HFFc6 (cell line): ENCODE data around the gene RBM47. TPM values are rescaled to one million over a fixed set of nuclear protein-coding genes. Genes with fewer than 3 reads are reported as not detected.

Experiments
- DNase-seq: peaks from one replicate; pipeline ENCODE4 v3.0.0-alpha.2; 2018
- H3K27ac Mint-ChIP-seq: 2 replicates; pipeline ENCODE4 v1.8.0; 2020; ENCODE audit warnings: mild to moderate bottlenecking, mixed read lengths
- H3K27me3 Mint-ChIP-seq: 2 replicates; pipeline ENCODE4 v1.8.0; 2021; ENCODE audit warnings: mild to moderate bottlenecking, moderate library complexity, mixed read lengths; ENCODE audit not compliant: insufficient read depth
- H3K36me3 Mint-ChIP-seq: 2 replicates; pipeline ENCODE4 v1.8.0; 2021; ENCODE audit warnings: low read depth, mixed read lengths
- H3K4me1 Mint-ChIP-seq: 2 replicates; pipeline ENCODE4 v1.8.0; 2020; ENCODE audit warnings: low read depth, mixed read lengths
- H3K4me3 Mint-ChIP-seq: 2 replicates; pipeline ENCODE4 v1.8.0; 2020; ENCODE audit warnings: mild to moderate bottlenecking, moderate library complexity, mixed read lengths
- H3K9me3 Mint-ChIP-seq: 2 replicates; pipeline ENCODE4 v1.8.0; 2020; ENCODE audit warnings: mild to moderate bottlenecking, mixed read lengths
- total RNA-seq, 6 experiments: library from RNA; stranded (reverse); fragmentation: NEBNext Ultra II Directional; extraction: Animal tissue kit (Norgen Biotek cat#: 25700); gene quantifications; 2 replicates in 1 of 6; 3 replicates in 5 of 6; pipeline ENCODE4 v1.2.3, GENCODE V29; 2021
- TF ChIP-seq, protein P1 (sequence below): fragments of 200-600 bp; sonication (generic); IDR thresholded peaks from 2 replicates; pipeline ENCODE4 v1.5.0; 2021; ENCODE audit warnings: antibody characterized with exemption, mild to moderate bottlenecking

Gene RBM47
- total RNA-seq, 6 experiments from 2014 or later: 0.95 to 1.5 (median 1.4) TPM

DNA sequence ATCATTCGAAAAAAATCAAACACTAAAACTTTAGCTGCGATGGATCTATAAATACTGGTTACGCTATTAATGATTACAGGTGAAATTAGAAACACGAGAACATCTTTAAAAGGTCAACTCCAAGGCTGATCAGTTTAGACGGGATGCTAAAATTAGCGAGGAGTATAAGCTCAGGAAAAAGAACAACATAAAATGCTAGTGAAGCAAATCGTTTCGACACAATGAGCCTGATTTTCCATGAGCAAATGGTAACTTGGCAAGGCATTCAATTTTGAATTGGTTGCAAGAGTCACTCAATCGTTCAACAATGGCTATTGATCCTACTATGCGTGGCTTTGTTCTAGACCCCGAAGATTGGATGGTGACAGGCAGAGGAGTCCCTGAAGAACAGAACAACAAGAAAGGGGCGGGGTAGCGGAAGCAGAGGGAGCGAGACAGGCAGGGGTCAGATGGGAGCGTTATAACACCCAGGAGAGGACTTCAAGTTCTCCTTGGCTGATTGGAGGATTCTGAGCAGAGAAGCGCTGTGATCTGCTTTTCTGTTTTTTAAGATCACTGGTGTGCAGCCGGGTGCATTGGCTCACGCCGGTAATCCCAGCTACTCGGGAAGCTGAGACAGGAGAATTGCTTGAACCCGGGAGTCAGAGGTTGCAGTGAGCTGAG, 146.5 kb downstream of the RBM47 start:
- Mint-ChIP-seq H3K27ac (no peak overlapping the region), H3K27me3 (no peaks in the 10 kb centered on the region), H3K9me3 (no peaks in the 10 kb centered on the region), H3K4me1 (peaks cover 24% of the 10 kb centered on the region), H3K36me3 (no peaks in the 10 kb centered on the region), H3K4me3 (no peak overlapping the region)
- TF ChIP-seq, protein P1, sequence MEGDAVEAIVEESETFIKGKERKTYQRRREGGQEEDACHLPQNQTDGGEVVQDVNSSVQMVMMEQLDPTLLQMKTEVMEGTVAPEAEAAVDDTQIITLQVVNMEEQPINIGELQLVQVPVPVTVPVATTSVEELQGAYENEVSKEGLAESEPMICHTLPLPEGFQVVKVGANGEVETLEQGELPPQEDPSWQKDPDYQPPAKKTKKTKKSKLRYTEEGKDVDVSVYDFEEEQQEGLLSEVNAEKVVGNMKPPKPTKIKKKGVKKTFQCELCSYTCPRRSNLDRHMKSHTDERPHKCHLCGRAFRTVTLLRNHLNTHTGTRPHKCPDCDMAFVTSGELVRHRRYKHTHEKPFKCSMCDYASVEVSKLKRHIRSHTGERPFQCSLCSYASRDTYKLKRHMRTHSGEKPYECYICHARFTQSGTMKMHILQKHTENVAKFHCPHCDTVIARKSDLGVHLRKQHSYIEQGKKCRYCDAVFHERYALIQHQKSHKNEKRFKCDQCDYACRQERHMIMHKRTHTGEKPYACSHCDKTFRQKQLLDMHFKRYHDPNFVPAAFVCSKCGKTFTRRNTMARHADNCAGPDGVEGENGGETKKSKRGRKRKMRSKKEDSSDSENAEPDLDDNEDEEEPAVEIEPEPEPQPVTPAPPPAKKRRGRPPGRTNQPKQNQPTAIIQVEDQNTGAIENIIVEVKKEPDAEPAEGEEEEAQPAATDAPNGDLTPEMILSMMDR: no peak
- DNase-seq: no peak

DNA sequence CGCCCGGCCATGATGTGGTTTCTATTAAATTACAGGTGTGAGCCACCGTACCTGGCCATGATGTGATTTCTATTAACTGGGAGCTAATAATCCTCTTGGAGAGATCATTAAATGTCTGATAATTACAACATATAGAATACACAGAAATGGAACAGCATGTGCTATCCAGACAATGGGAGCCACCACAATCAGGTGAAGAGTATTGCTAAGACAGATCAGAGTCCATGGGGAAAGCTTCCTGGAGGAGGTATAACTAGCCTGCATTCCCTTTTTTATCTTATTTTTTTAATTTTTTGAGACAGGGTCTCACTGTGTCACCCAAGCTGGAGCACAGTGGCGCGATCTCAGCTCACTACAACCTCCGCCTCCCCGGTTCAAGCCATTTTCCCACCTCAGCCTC, 147.7 kb downstream of the RBM47 start:
- no peak for DNase-seq
- Mint-ChIP-seq H3K36me3 (no peaks in the 10 kb centered on the region), H3K27me3 (no peaks in the 10 kb centered on the region), H3K27ac (no peak overlapping the region), H3K9me3 (no peaks in the 10 kb centered on the region), H3K4me3 (no peak overlapping the region), H3K4me1 (peaks cover 24% of the 10 kb centered on the region)
- TF ChIP-seq, protein P1: no peak

DNA sequence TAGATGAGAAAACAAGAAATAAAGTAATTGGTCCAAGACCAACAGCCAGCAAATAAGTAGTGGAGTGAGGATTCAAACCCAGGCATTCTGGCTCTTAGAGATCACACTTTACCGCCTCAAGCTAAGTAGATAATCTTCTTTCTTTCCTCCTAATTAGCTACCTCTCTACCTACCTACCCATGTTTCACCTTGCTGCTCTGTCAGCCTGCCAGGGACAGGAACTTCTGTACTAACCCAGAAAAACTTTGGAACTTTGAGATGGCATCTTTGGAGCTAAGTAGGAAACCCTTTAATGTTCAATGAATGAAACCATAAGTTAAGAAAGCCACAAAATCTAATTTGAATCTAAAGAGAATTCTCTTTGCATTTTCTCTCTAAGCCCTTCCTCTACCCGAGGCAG, 149.4 kb downstream of the RBM47 start:
- no peak overlapping the region for H3K27ac Mint-ChIP-seq
- H3K27me3 Mint-ChIP-seq: no peaks in the 10 kb centered on the region
- TF ChIP-seq, protein P1: no peak
- H3K4me1 Mint-ChIP-seq: peaks cover 27% of the 10 kb centered on the region
- no peaks in the 10 kb centered on the region for H3K9me3 Mint-ChIP-seq
- H3K36me3 Mint-ChIP-seq: no peaks in the 10 kb centered on the region
- H3K4me3 Mint-ChIP-seq: no peak overlapping the region
- DNase-seq: no peak

DNA sequence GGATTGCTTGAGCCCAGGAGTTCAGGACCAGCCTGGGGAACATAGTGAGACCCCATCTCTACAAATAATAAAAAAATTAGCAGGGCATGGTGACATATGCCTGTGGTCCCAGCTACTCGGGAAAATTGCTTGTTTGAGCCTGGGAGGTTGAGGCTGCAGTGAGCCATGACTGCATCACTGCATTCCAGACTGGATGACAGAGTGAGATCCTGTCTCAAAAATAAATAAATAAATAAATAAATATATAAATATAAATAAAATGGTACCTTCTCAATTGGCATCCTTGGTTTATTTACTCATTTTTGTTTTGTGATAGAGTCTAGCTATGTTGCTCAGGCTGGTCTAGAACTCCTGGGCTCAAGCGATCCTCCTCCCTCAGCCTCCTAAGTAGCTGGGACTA, 150.3 kb downstream of the RBM47 start:
- Mint-ChIP-seq H3K4me1 (peaks cover 19% of the 10 kb centered on the region), H3K9me3 (no peaks in the 10 kb centered on the region), H3K27ac (no peak overlapping the region), H3K36me3 (no peaks in the 10 kb centered on the region), H3K27me3 (no peaks in the 10 kb centered on the region), H3K4me3 (no peak overlapping the region)
- no peak for DNase-seq
- TF ChIP-seq, protein P1: no peak

DNA sequence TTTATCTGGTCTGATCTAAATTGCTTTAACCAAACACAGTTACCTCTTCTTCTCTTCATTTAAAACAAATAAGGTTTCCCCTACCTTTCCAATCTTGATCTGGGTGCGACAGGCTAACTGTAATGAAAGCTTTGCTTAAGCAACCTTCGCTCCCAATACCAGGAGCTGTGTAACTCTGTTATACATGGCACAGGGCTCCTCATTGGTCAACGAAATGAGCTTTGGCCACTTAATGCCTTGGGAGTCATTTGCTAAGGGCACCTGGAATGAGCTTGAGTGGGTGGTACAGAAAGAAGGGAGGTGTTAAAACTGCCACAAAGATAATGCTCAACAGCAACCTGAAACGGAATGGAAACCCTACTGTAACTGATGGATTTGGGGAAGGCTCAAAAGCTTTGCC, 154.1 kb downstream of the RBM47 start:
- H3K4me3 Mint-ChIP-seq: no peak overlapping the region
- TF ChIP-seq, protein P1: no peak
- H3K27me3 Mint-ChIP-seq: no peaks in the 10 kb centered on the region; the same call in 1 of the 2 replicates
- no peaks in the 10 kb centered on the region for H3K36me3 Mint-ChIP-seq
- H3K27ac Mint-ChIP-seq: no peak overlapping the region
- no peaks in the 10 kb centered on the region for H3K9me3 Mint-ChIP-seq
- H3K4me1 Mint-ChIP-seq: peaks cover 25% of the 10 kb centered on the region
- DNase-seq: no peak
